ENCODE data around the gene MACROD2.

GRCh38 chr20:14303651-14304050 is 308.3 kb downstream of the MACROD2 start:
- no peak for TF ChIP-seq CTCF (IDR thresholded peaks at IDR 0.05)
- TF ChIP-seq POLR2A (IDR thresholded peaks at IDR 0.05) = no peak

Measured in uterus (tissue), 2 donors.